MCF 10A (cell line): ENCODE data around the gene PTGES3L. TPM values are rescaled to one million over a fixed set of nuclear protein-coding genes. Genes with fewer than 3 reads are reported as not detected.
"Not testable (repeated sequence)": the region's sequence is repeated elsewhere in the genome, so short reads cannot be mapped to it uniquely, and the experiment has no call there.

ENCODE experiments used
- BruUV-seq: library from RNA; stranded (reverse); fragments of 400-500 nt; replicated peaks from 2 replicates; lab custom pipeline; 2021; lab: Mats Ljungman, UMichigan
- CTCF ChIA-PET: fragments of 300-600 bp; sonication (Branson Sonifier 250); formaldehyde crosslinking; extraction: SDS; loops from one replicate; lab custom pipeline; 2021; ENCODE audit warnings: antibody characterized with exemption, inconsistent platforms; lab: Yijun Ruan, JAX
- POLR2A ChIA-PET: fragments of 300-600, 350-650 bp; sonication (Branson Sonifier 250); formaldehyde crosslinking; extraction: SDS; loops from one replicate; lab custom pipeline; 2020; ENCODE audit warnings: antibody characterized with exemption, inconsistent platforms; lab: Yijun Ruan, JAX
- DNase-seq: peaks from one replicate; pipeline ENCODE4 v3.0.0-alpha.2; 2018; ENCODE audit not compliant: unreplicated experiment
- H3K27ac Mint-ChIP-seq: one replicate; pipeline ENCODE4 v1.8.0; 2022; ENCODE audit warnings: mild to moderate bottlenecking, low read depth, mixed read lengths; ENCODE audit not compliant: unreplicated experiment
- H3K27me3 Mint-ChIP-seq: one replicate; pipeline ENCODE4 v1.8.0; 2022; ENCODE audit warnings: mixed read lengths; ENCODE audit not compliant: insufficient read depth, unreplicated experiment
- H3K36me3 Mint-ChIP-seq: one replicate; pipeline ENCODE4 v1.8.0; 2022; ENCODE audit warnings: mild to moderate bottlenecking, moderate library complexity, mixed read lengths; ENCODE audit not compliant: insufficient read depth, unreplicated experiment
- H3K4me1 Mint-ChIP-seq: one replicate; pipeline ENCODE4 v1.8.0; 2022; ENCODE audit warnings: mixed read lengths; ENCODE audit not compliant: insufficient read depth, unreplicated experiment
- H3K4me3 Mint-ChIP-seq: one replicate; pipeline ENCODE4 v1.8.0; 2022; ENCODE audit warnings: mild to moderate bottlenecking, moderate library complexity, mixed read lengths; ENCODE audit not compliant: unreplicated experiment
- H3K9me3 Mint-ChIP-seq: one replicate; pipeline ENCODE4 v1.8.0; 2022; ENCODE audit warnings: mixed read lengths; ENCODE audit not compliant: unreplicated experiment
- intact Hi-C: fragments of 100-400 bp; cut with micrococcal nuclease; formaldehyde crosslinking; loops from 2 replicates; pipeline ENCODE4 v1.14.1; 2022
- total RNA-seq: library from RNA; stranded (reverse); gene quantifications from 2 replicates; pipeline ENCODE4 v1.2.3, GENCODE V29; 2022
- TF ChIP-seq, protein P1 (sequence below): fragments of 200-600 bp; IDR thresholded peaks from one replicate; pipeline ENCODE4 v1.8.0; 2022; ENCODE audit warnings: antibody characterized with exemption, mild to moderate bottlenecking; ENCODE audit not compliant: unreplicated experiment

PTGES3L gene
- total RNA-seq, 1 experiment from 2014 or later, result 0.96 TPM

DNA sequence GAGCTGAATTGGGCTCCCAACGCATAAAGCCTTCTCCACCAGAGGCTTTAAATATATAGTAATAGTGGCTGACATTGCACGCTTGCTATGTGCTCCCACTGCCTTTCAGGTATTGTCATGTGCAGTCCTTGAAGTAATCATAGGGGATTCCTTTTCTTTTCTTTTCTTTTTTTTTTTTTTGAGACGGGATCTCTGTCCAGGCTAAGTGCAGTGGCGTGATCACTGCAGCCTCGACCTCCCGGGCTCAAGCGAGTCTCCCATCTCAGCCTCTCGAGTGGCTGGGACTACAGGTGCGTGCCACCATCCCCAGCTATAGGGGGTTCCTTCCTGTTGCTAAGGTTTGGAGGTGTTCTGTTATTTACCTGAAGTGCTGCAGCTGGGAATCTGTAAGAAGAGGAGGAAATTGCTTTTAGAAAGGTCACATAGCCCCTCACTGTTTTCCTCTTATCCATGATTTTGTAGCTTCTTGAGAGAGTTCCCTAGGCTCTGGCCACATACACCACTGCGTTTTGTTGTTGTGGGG, 19.2 kb upstream of the PTGES3L start:
- TF ChIP-seq, protein P1, sequence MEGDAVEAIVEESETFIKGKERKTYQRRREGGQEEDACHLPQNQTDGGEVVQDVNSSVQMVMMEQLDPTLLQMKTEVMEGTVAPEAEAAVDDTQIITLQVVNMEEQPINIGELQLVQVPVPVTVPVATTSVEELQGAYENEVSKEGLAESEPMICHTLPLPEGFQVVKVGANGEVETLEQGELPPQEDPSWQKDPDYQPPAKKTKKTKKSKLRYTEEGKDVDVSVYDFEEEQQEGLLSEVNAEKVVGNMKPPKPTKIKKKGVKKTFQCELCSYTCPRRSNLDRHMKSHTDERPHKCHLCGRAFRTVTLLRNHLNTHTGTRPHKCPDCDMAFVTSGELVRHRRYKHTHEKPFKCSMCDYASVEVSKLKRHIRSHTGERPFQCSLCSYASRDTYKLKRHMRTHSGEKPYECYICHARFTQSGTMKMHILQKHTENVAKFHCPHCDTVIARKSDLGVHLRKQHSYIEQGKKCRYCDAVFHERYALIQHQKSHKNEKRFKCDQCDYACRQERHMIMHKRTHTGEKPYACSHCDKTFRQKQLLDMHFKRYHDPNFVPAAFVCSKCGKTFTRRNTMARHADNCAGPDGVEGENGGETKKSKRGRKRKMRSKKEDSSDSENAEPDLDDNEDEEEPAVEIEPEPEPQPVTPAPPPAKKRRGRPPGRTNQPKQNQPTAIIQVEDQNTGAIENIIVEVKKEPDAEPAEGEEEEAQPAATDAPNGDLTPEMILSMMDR, result no peak
- ChIA-PET POLR2A (interaction anchor here (0.6 to 3.6 kb wide), 16 partner anchors 7 to 1080 kb away, joined by 3 to 58 read pairs (median 22); partner anchors contain the start of genes AARSD1, ACLY, BECN1 and BRCA1), CTCF (interaction anchor here (0.7 to 1.9 kb wide), 2 partner anchors 175 to 485 kb away, joined by 3 to 7 read pairs; partner anchors contain the start of genes BECN1 and DHX8)
- Mint-ChIP-seq H3K27me3 (no peaks in the 10 kb centered on the region), H3K9me3 (no peaks in the 10 kb centered on the region), H3K4me1 (peaks cover 23% of the 10 kb centered on the region), H3K4me3 (peak overlapping the region; percentile 95), H3K27ac (peak overlapping the region; percentile 96), H3K36me3 (peaks cover 68% of the 10 kb centered on the region)
- BruUV-seq, result no TSS peak
- intact Hi-C loops, result no loop called here
- DNase-seq, result no peak

DNA sequence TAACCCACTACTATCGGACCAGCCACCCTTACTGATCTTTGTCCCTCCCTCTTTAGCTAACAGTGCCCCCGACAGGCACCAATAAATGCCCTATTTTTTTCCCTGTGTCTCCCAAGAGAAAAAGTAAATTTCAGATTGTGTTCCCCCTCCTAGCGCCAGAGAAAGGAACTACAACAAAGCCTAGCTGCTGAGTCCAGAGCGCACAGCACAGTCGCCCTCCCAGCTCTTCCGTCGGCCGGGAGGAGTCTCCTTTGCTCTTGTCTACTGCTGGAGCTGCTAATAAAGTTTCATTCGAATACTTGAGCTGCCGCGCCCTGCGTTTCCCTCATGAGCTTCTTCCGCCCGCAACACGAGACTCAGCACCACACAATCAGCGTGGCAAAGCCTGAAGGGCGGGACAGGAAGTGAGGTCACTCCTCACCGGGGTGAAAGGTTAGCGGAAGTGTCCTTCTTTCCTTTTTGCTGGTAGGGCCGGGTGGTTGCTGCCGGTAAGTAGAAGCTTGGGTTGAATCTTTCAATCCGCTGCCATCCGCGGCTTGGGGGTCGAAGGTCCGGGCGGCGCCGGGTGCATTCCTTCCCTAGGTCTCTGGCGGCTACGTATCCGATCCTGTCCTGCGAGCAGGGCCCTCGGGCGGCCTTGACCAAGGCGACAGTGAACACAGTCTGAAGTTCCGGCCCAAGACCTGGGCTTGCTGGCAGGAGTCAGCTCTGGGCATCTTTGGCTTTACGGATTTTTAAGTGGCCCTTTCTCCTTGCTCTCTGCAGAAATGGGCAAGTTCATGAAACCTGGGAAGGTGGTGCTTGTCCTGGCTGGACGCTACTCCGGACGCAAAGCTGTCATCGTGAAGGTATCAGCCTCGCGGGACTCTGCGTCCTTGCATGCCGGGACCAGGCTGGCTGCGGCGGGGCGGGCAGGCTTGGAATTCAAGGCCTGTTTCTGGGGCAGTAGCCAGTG, 18.4 kb upstream of the PTGES3L start, which contains the start of gene RPL27:
RPL27 (plus strand) TSS at position 436 of the 955 bp plus-strand sequence; CDS start at position 768, 332 bp downstream.
- peak within 1 kb of the TSS; percentile 95 for H3K4me3 Mint-ChIP-seq
- peak; percentile 99 for DNase-seq
- peak within 1 kb of the TSS; percentile 96 for H3K27ac Mint-ChIP-seq
- POLR2A ChIA-PET, result interaction anchor here (0.5 to 3.6 kb wide), 36 partner anchors 8 to 1558 kb away, joined by 3 to 58 read pairs (median 6); partner anchors contain the start of genes AARSD1, AOC2, BECN1 and BRCA1
- H3K27me3 Mint-ChIP-seq, result no peaks in the 10 kb centered on the region
- no peaks in the 10 kb centered on the region for H3K9me3 Mint-ChIP-seq
- peaks cover 68% of the 10 kb centered on the region for H3K36me3 Mint-ChIP-seq
- TF ChIP-seq, protein P1, result peak; percentile 77
- intact Hi-C loops, result loop anchor here (1.0 kb wide), 2 partner anchors 34 to 155 kb away; partner anchors contain the start of gene AARSD1
- H3K4me1 Mint-ChIP-seq, result peaks cover 23% of the 10 kb centered on the region
- TSS peak; percentile 78 for BruUV-seq
- CTCF ChIA-PET, result interaction anchor here (0.6 to 2.5 kb wide), 15 partner anchors 13 to 775 kb away, joined by 3 to 17 read pairs (median 4); partner anchors contain the start of genes AARSD1, AOC2, BECN1 and DHX8

DNA sequence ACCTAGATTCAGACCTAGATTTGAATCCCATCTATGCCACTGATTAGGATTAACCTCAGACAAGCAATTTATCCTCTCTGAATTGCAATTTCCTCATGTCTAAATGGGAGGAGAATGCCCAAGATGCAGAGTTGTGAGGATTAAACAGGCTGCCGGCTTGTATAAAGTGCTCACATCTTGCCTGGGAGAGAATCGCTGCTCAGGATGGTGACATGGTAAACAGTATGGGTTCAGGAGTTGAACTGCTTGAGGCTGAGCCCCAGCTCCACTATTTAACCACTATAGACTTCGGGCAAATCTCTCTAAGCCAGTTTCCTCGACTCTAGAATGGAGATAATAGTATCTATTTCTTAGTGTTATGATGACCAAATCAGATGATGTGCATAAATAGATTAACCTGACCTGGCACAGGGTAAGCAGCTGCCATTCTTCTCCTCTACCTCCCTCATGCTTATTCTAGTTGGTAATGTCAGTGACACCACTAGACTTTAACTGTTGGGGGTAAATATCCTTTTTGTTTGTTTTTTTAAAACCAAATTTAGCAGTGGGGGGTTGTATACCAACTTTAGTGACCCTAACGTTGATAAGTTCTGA, 17.6 kb upstream of the PTGES3L start:
- ChIA-PET CTCF (interaction anchor here (0.6 to 2.5 kb wide), 11 partner anchors 12 to 413 kb away, joined by 3 to 17 read pairs (median 4); partner anchors contain the start of genes AARSD1, AOC2, BECN1 and VAT1), POLR2A (interaction anchor here (0.5 to 3.6 kb wide), 34 partner anchors 9 to 1559 kb away, joined by 3 to 58 read pairs (median 6); partner anchors contain the start of genes AARSD1, AOC2, BECN1 and BRCA1)
- H3K27me3 Mint-ChIP-seq, result no peaks in the 10 kb centered on the region
- H3K4me3 Mint-ChIP-seq, result peak overlapping the region; percentile 95
- peaks cover 23% of the 10 kb centered on the region for H3K4me1 Mint-ChIP-seq
- H3K9me3 Mint-ChIP-seq, result no peaks in the 10 kb centered on the region
- no peak for DNase-seq
- BruUV-seq, result no TSS peak
- peak overlapping the region; percentile 96 for H3K27ac Mint-ChIP-seq
- intact Hi-C loops, result no loop called here
- TF ChIP-seq, protein P1, result no peak
- H3K36me3 Mint-ChIP-seq, result peaks cover 68% of the 10 kb centered on the region

DNA sequence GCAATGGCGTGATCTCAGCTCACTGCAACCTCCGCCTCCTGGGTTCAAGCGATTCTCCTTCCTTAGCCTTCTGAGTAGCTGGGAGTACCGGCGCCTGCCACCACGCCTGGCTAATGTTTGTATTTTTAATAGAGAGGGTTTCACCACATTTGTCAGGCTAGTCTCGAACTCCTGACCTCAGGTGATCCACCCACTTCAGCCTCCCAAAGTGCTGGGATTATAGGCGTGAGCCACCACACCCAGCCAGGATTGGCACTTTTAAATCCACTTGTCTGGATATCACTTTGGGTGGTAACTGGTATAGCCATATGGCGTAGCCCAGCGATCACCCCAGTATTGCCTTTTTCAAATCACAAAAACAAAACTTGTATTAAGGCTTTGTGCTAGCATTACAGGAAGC, 14.0 kb upstream of the PTGES3L start:
- H3K36me3 Mint-ChIP-seq, result peaks cover 67% of the 10 kb centered on the region
- POLR2A ChIA-PET, DNase-seq, H3K9me3 Mint-ChIP-seq, CTCF ChIA-PET, H3K27me3 Mint-ChIP-seq, intact Hi-C loops, H3K4me3 Mint-ChIP-seq, BruUV-seq, H3K27ac Mint-ChIP-seq: not testable (repeated sequence)
- H3K4me1 Mint-ChIP-seq, result peaks cover 15% of the 10 kb centered on the region
